T follicular helper cell (primary cell): Measurements from ENCODE around the gene COL5A3.
"Not testable (repeated sequence)": the region's sequence is repeated elsewhere in the genome, so short reads cannot be mapped to it uniquely, and the experiment has no call there.

Experiments used
- DNase-seq: peaks from one replicate; pipeline ENCODE4 v3.0.0-alpha.2; 2020; ENCODE audit warnings: low read depth

COL5A3 gene

DNA sequence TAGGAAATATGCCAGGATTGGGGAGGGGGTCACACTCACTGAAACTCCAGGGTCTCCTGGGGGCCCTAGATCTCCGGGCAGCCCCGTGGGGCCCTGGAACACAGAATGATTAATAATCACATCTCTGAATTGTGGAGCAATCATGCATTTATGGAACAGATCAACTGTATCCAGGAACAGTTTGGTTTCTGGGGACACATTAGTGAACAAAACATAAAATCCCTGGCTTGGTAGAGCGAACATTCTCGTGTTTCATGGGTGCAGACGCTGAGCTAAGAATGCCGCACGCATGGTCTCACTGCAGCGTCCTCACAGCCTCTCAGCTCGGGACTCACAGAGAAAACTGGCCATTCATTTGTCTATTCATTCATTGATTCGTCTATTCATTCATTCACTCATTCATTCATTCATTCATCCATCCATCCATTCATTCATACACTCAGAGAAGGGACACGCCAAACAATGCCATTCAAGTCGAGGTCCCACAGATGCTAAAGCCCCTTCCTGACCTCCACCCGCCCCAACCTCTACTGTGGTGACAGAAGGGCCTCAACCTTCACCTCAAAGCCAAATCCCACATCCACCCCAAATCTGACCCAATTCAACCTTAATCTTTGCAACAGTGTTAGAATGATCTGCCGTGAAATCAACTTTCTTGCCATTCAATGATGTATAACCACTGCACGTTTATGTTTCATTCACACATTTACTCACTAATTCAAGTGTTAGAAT lies 39.0 kb downstream of the COL5A3 start:
- DNase-seq: no peak

DNA sequence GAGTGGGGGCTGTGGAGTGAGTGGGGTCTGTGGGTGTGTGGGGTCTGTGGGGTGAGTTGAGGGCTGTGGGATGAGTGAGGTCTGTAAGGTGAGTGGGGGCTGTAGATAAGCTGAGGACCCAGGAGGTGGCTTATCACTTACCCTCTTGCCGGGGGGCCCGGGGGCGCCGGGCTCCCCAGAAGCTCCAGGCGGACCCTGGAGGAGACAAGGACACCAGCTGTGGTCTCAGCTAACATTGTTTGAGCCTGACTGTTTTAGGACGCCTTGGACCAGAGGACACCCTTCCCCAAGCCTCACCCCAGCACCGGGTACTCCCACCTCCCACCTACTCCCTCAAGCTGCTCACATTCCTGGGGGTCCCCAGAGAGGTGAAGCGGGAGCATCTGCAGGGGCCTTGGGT lies 39.8 kb downstream of the COL5A3 start:
- no peak for DNase-seq

- DNase-seq: no peak
Measured at GRCh38 chr19:9969688-9969975, 40.7 kb downstream of the COL5A3 start.

DNA sequence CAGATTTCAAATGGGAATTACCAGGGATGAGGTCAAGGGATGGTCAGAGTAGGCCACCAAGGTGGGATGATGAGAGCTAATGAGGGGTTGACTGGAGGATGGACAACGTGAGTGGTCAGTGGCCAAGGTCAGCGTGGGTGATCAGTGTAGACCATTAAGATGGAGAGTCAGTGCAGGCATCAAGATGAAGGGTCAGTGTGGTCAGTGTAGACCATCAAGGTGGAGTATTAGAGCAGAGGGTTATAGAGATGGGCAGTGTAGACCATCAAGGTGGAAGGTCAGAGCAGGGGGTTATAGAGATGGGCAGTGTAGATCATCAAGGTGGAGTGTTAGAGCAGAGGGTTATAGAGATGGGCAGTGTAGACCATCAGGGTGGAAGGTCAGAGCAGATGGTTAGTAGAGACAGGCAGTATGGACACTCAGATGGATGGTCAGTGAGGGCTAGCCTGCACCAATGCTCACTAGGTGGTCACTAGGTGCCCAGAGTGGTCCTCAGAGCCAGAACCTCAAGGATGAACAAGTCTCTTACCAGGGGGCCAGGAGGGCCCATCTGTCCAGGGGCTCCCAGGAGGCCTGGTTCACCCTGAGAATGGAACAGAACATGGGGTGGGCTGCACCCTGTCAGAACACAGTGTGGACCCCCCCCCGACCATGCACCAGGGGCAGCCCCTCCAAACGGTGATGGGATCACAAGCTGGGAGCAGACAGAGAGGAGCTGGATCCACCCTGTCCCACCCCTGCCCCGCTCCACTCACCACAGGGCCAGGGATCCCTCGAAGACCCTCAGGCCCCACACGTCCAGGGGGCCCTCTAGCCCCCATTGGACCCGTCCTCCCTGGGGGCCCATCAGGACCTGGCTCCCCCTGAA lies 41.2 kb downstream of the COL5A3 start:
- no peak for DNase-seq

DNA sequence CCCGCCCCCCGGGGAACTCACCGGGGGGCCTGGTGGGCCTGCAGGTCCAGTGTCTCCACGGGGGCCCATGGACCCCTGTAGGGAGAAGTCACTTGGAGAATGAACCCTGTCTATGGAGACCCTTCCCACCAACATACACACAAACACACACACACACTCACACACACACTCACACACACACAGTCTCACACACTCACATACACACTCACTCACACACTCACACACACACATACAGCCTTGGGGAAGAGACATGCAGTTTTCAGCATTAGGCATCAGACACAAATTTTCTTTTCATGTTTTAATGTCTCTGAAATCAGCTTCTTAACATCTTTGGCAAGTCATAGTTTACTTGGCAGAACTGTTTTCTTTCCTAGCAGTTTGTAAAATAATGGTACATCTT lies 43.0 kb downstream of the COL5A3 start:
- DNase-seq: no peak

DNA sequence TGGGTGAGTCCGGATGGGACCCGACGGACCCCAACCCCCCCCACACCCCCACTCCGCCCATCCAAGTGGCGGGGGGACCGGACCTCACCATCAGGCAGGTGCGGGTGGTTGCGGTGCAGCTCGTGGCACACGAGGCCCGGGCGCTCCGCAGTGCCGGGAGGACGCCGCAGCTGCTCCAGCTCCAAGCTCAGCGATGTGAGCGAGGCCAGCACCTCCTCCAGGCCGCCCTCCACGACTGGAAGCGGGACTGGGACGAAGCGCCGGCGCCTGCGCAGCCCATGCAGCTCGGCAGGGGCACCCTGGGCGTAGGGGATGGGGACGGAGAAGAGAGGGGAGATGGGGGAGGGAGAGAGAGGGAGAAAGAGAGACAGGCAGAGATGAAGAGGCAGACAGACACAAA lies 43.9 kb downstream of the COL5A3 start:
- no peak for DNase-seq

- DNase-seq: no peak
Measured at GRCh38 chr19:9966024-9966423, 44.3 kb downstream of the COL5A3 start.

DNA sequence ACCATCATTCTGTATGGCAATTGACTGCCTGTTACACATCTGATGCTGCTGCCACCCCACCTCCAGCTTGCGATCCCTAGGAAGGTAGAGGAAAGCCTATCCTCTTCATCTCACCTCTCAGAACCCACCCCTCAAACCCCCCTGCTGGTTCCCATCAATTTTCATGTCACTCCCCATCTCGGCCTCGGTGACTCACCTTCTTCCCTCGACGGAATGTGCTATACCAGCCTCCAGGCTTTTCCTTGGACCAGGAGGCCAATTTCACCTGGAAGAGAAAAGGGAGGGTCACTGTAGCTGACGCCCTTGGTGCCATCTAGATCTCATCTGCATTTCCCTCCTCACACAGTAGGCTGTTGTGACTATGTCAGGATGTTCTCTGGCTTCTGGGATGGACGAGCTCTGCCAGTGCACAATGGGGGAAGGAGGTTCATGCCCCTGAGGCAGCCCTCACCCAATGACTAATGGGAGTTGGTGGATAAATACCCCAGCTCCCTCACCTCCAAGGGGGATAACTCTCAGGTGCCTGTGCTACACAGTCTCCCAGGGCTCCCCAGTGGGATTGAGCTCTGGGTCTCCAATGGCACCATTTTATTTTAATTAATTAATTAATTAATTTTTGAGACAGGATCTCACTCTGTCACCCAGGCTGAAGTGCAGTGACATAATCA lies 47.5 kb downstream of the COL5A3 start:
- DNase-seq: no peak

- DNase-seq: no peak
Measured at GRCh38 chr19:9961103-9961502, 49.2 kb downstream of the COL5A3 start.

DNA sequence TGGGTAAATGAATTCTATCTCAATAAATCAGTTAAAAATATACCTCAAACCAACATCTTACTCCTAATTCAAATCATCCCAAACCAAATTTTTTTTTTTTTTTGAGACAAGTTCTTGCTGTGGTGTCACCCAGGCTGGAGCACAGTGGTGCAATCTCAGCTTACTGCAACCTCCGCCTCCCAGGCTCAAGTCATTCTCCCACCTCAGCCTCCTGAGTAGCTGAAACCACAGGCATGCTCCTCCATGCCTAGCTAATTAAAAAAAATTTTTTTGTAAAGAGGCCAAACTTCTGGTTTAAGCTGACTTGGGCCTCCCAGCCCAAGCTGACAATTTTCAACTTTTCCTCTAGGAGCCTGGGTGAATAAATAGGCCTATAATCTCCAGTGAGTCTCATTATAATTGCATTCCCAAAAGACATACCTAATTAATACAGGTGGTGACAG lies 51.9 kb downstream of the COL5A3 start:
- DNase-seq: no peak

- no peak for DNase-seq
Measured at GRCh38 chr19:9956956-9957355, 53.3 kb downstream of the COL5A3 start.

- DNase-seq: no peak
Measured at GRCh38 chr19:9953802-9954542, 56.3 kb downstream of the COL5A3 start.

GRCh38 chr19:9952276-9952675 lies 58.0 kb downstream of the COL5A3 start:
- no peak for DNase-seq

- no peak for DNase-seq
Measured at GRCh38 chr19:9947441-9947840, 62.9 kb downstream of the COL5A3 start.

DNA sequence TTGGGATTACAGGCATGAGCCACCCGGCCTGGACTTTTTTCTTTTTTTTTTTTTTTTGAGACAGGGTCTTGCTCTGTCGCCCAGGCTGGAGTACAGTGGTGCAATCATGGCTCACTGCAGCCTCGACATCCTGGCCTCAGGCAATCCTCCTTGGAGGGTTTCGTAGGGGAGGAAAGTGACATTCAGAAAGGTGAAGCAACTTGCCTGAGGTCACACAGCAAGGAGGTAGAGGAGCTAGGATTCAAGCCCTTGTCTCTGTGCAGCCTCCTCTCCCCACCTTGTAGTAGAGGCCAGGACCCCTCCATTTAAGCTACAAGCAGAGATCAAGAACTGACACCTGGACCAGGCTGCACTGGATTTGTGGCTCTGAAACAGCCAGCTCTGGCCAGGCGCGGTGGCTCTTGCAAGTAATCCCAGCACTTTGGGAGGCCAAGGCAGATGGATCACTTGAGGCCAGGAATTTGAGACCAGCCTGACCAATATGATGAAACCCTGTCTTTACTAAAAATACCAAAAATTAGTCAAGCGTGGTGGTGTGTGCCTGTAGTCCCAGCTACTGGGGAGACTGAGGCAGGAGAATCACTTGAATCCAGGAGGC lies 63.7 kb downstream of the COL5A3 start:
- not testable (repeated sequence) for DNase-seq

DNA sequence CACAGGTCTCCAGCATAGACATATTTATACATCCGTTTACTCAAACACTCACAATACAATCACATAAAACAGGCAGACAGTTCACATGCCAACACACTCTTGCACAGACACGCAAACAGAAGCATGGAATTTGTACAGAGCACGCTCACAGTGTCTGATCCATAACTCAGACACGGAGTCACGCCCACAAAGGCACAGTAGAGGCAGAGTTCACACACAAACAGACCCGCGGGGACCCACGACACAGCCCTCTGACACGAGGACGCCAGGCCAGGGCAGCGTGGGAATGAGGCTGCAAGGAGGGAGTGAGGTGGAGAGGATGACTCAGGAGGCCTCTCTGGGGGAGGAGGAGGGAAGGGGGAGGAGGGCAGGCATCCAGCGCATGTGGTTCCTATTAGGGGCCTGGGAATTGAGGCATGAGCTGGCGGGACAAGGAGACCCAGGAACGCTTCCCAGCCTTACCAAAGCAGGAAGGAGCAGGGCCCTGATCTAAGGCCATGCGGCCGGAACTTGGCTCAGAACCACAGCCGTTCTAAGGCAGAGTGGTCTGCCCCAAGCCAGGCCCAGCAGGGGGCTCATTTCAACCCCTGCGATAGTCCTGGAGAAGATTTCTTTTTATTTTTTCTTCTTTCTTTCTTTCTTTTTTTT lies 64.9 kb downstream of the COL5A3 start:
- DNase-seq: no peak

DNA sequence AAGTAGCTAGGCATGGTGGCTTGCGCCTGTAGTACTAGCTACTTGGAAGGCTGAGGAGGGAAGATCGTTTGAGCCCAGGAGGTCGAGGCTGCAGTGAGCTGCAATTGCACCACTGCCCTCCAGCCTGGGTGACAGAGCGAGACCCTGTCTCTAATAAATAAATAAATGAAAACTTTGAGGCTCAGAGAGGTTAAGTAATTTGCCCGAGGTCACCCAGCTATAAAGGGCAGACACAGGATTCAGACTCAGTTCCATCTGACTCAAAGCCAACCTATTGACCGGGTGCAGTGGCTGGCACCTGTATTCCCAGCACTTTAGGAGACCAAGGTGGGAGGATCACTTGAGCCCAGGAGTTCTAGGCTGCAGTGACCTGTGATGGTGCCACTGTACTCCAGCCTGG lies 66.6 kb downstream of the COL5A3 start:
- DNase-seq: no peak

DNA sequence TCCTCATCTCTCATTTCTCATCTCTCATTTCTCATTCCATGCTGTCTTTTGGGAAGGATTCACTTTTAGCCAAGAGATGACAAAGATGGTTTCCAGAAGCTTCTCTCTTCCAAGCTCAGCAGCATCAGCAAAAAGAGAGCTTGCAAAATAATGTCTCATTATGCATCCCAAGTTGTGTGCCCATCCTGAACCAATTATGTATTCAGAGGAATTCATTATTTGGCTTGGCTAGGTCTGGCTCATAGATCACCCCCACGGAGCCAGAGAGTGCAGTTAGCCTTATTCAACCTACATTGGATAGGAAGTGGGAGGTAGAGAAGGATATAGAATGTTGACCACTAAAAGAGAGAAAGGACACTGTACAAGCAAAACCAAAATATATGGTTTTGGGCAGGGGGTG lies 68.6 kb downstream of the COL5A3 start:
- no peak for DNase-seq

DNA sequence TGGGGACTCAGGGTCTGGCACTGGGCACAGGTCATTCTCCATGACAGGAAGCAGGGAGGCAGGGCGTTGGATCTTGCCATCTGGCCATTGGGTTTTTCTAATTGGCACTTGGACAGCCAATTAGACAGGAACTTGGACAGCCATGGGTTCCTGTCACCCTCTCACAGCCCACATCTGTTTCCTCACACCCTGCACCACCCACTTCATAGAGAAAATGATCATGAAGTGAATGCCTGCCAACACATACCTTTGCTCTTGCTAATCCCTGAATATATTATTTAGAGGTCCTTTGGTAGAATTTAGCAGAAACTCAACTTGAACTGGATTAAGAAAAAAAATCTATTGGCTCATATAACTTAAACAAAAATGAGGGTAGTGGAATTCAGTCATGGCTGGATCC lies 69.1 kb downstream of the COL5A3 start:
- no peak for DNase-seq

DNA sequence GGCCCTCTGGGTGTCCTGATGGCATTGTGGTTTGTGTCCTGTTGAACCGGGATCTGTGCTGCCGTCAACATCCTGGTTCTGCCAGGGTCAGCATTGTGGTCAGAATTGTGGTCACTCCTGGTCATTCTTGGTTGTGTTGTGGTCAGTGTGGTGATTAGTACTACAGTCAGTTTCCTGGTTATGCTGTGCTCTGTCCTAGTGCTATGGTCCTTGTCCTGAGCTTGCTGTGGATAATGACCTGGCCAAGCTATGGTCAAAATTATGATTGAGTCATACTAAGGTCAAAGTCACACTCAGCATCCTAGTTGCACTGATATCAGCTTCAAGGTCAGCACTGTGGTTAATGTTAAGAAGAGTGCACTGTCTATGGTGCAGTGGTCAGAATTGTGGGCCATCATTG lies 69.5 kb downstream of the COL5A3 start:
- DNase-seq: no peak

DNA sequence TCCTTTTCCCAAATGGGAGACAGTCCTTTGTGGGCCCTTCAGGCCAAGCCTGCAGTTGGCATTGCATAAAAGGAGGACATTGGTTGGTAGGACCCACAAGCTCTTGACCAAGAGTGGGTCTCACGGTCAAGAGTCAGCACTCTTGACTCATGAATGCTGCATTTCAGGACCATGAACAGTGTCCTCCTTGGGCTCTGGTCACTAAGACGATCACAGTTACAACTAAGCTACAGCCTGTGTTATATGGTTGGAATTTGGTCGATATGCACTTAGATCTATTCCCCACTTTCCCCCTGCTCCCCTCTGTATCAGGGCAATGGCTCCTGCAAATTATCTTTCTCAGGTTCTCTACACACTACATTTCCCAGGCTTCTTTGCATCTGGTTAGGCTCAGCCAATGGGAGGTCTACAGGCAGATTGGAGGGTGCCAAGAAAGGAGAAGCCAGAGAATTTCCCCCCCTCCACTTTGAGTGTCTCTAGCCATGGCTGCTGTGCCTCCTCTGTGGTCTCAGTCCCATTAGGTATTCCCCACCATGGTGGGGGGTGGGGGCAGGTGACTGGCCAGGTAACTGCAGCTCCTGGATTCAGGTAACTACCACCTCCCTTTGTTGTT lies 70.9 kb downstream of the COL5A3 start:
- DNase-seq: no peak
